Gastrocnemius medialis (tissue), 4 donors: ENCODE data around the gene B4GALT3.

Experiments
- POLR2A ChIP-seq, 2 donors: fragments of 450-650 bp; IDR thresholded peaks; one replicate each; pipeline ENCODE4 v1.6.1; 2017; ENCODE audit warnings: antibody characterized with exemption in 2 of 2, mild to moderate bottlenecking in 2 of 2, moderate library complexity in 2 of 2
- TF ChIP-seq, protein P1 (sequence below), 5 experiments: fragments of 450-650 bp in 3 of 5; fragments of 200-600 bp in 2 of 5; sonication (generic) in 2 of 5; IDR thresholded peaks in 4 of 5; conservative IDR thresholded peaks in 1 of 5; 1 replicate in 4 of 5; 2 replicates in 1 of 5; pipeline ENCODE4 v1.5.1; 2016 to 2019; ENCODE audit warnings: antibody characterized with exemption in 5 of 5, mild to moderate bottlenecking in 3 of 5, moderate library complexity in 3 of 5

DNA sequence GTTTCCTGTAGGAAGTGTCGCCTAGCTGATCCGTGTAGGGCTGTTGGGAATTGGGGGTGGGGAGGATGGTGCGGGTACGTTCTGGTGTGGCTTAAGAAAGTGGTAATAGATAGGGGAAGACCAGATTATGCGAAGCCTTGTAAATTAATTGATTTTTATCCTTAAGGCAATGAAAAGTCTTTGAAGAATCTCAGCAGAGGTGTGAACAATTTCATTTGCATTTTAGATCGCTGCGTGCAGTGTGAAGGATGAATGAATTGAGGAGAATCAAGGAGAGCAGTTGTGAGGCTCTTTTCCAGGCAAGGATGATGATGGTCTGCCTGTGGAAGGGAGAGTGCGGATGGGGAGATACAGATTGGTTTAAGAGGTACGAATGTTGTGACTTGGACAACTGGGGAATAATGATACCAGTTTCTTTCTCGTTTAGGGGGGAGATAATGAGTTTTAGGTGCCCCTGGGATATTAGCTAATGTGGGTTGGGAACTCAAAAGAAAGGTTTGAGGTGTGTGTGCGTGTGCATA is 44.0 kb downstream of the B4GALT3 start:
- TF ChIP-seq POLR2A (IDR thresholded peaks at IDR 0.05): no peak
- TF ChIP-seq, protein P1, sequence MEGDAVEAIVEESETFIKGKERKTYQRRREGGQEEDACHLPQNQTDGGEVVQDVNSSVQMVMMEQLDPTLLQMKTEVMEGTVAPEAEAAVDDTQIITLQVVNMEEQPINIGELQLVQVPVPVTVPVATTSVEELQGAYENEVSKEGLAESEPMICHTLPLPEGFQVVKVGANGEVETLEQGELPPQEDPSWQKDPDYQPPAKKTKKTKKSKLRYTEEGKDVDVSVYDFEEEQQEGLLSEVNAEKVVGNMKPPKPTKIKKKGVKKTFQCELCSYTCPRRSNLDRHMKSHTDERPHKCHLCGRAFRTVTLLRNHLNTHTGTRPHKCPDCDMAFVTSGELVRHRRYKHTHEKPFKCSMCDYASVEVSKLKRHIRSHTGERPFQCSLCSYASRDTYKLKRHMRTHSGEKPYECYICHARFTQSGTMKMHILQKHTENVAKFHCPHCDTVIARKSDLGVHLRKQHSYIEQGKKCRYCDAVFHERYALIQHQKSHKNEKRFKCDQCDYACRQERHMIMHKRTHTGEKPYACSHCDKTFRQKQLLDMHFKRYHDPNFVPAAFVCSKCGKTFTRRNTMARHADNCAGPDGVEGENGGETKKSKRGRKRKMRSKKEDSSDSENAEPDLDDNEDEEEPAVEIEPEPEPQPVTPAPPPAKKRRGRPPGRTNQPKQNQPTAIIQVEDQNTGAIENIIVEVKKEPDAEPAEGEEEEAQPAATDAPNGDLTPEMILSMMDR (IDR thresholded peaks at IDR 0.05 in 4 of 5, conservative IDR thresholded peaks at IDR 0.05 in 1 of 5): no peak
